ENCODE data around the gene PXDC1.

Gene PXDC1

GRCh38 chr6:3752531-3753227, 1.2 kb upstream of the PXDC1 start:
- Histone ChIP-seq H3K9me3 (ENCODE audit: insufficient read depth, low read depth, low read length) (no peaks in the 10 kb centered on the region), H3K36me3 (ENCODE audit: insufficient read depth, low read length) (no peaks in the 10 kb centered on the region), H3F3A (ENCODE audit: low read depth) (no peaks in the 10 kb centered on the region), H3K4me2 (ENCODE audit: low read depth, low read length, poor library complexity, severe bottlenecking) (no peak overlapping the region), H3K9me2 (replicated peaks; ENCODE audit: low read depth, low read length) (no peaks in the 10 kb centered on the region), H3K4me3 (ENCODE audit: low read length, poor library complexity, severe bottlenecking) (no peak overlapping the region), H3K4me1 (ENCODE audit: insufficient read depth, low read length, poor library complexity, severe bottlenecking) (no peaks in the 10 kb centered on the region), H4K20me1 (ENCODE audit: insufficient read depth, low read length, poor library complexity, severe bottlenecking) (no peaks in the 10 kb centered on the region), H3K27me3 (ENCODE audit: insufficient read depth, low read length, poor library complexity, severe bottlenecking) (no peaks in the 10 kb centered on the region), H3K9ac (ENCODE audit: low read depth, low read length, poor library complexity, severe bottlenecking) (no peak overlapping the region), H3K79me2 (ENCODE audit: insufficient read depth, low read length) (no peaks in the 10 kb centered on the region), H2AFZ (ENCODE audit: low read length) (no peak overlapping the region)
- TF ChIP-seq EZH2phosphoT487 (IDR thresholded peaks at IDR 0.05; ENCODE audit: borderline replicate concordance) (no peak), CTCF (conservative IDR thresholded peaks at IDR 0.05; ENCODE audit: low read length) (no peak)

- Histone ChIP-seq H3K9me3 (ENCODE audit: insufficient read depth, low read depth, low read length) (no peaks in the 10 kb centered on the region), H3K4me2 (ENCODE audit: low read depth, low read length, poor library complexity, severe bottlenecking) (no peak overlapping the region), H3K36me3 (ENCODE audit: insufficient read depth, low read length) (no peaks in the 10 kb centered on the region), H3K79me2 (ENCODE audit: insufficient read depth, low read length) (no peaks in the 10 kb centered on the region), H3F3A (ENCODE audit: low read depth) (no peaks in the 10 kb centered on the region), H4K20me1 (ENCODE audit: insufficient read depth, low read length, poor library complexity, severe bottlenecking) (no peaks in the 10 kb centered on the region), H3K9me2 (replicated peaks; ENCODE audit: low read depth, low read length) (no peaks in the 10 kb centered on the region), H3K27me3 (ENCODE audit: insufficient read depth, low read length, poor library complexity, severe bottlenecking) (no peaks in the 10 kb centered on the region), H3K4me3 (ENCODE audit: low read length, poor library complexity, severe bottlenecking) (no peak overlapping the region), H3K9ac (ENCODE audit: low read depth, low read length, poor library complexity, severe bottlenecking) (no peak overlapping the region), H2AFZ (ENCODE audit: low read length) (no peak overlapping the region), H3K4me1 (ENCODE audit: insufficient read depth, low read length, poor library complexity, severe bottlenecking) (peaks cover 6% of the 10 kb centered on the region)
- no peak for TF ChIP-seq EZH2phosphoT487 (IDR thresholded peaks at IDR 0.05; ENCODE audit: borderline replicate concordance)
Observed at GRCh38 chr6:3751730-3752530, 417 bp upstream of the PXDC1 start.

- H3K9me2 ChIP-seq (replicated peaks; ENCODE audit: low read depth, low read length) = no peaks in the 10 kb centered on the region
- peaks cover 19% of the 10 kb centered on the region for H3K4me1 ChIP-seq (ENCODE audit: insufficient read depth, low read length, poor library complexity, severe bottlenecking)
- H3K36me3 ChIP-seq (ENCODE audit: insufficient read depth, low read length) = no peaks in the 10 kb centered on the region
- no peak overlapping the region for H2AFZ ChIP-seq (ENCODE audit: low read length)
- H3K79me2 ChIP-seq (ENCODE audit: insufficient read depth, low read length) = no peaks in the 10 kb centered on the region
- no peak overlapping the region for H3K4me3 ChIP-seq (ENCODE audit: low read length, poor library complexity, severe bottlenecking)
- no peaks in the 10 kb centered on the region for H3F3A ChIP-seq (ENCODE audit: low read depth)
- no peak overlapping the region for H3K4me2 ChIP-seq (ENCODE audit: low read depth, low read length, poor library complexity, severe bottlenecking)
- no peak overlapping the region for H3K9ac ChIP-seq (ENCODE audit: low read depth, low read length, poor library complexity, severe bottlenecking)
- H4K20me1 ChIP-seq (ENCODE audit: insufficient read depth, low read length, poor library complexity, severe bottlenecking) = no peaks in the 10 kb centered on the region
- H3K9me3 ChIP-seq (ENCODE audit: insufficient read depth, low read depth, low read length) = no peaks in the 10 kb centered on the region
- no peaks in the 10 kb centered on the region for H3K27me3 ChIP-seq (ENCODE audit: insufficient read depth, low read length, poor library complexity, severe bottlenecking)
- TF ChIP-seq CTCF (conservative IDR thresholded peaks at IDR 0.05; ENCODE audit: low read length) = no peak
- TF ChIP-seq EZH2phosphoT487 (IDR thresholded peaks at IDR 0.05; ENCODE audit: borderline replicate concordance) = no peak
Observed at GRCh38 chr6:3750317-3751076, 1.0 kb downstream of the PXDC1 start.

All from Loucy (cell line).